H1 (cell line): ENCODE measurements around the gene RNF168. TPM values are rescaled to one million over a fixed set of nuclear protein-coding genes. Genes with fewer than 3 reads are reported as not detected.

ENCODE experiments used
- CHD2 ChIP-seq: IDR thresholded peaks from 2 replicates; pipeline ENCODE4 v1.6.1; 2012; ENCODE audit warnings: low read length, improper control_type of control experiment
- EP300 ChIP-seq, 2 experiments: IDR thresholded peaks; 1 replicate in 1 of 2; 2 replicates in 1 of 2; pipeline ENCODE4 v1.6.1; 2011 to 2012; ENCODE audit warnings: low read depth in 2 of 2, low read length in 2 of 2, mild to moderate bottlenecking in 2 of 2, borderline replicate concordance in 1 of 2, inconsistent platforms in 1 of 2, moderate library complexity in 1 of 2
- polyA plus RNA-seq, 7 experiments: library from polyadenylated mRNA; depleted of rRNA in 3 of 7; stranded (reverse) in 5 of 7; unstranded in 2 of 7; fragments of >200 nt in 5 of 7; fragments of 200-250 nt in 2 of 7; gene quantifications; 1 replicate in 5 of 7; 2 replicates in 1 of 7; 4 replicates in 1 of 7; pipeline versions ENCODE4 v1.2.1 to v1.2.3, GENCODE V29; 2011 to 2013; ENCODE audit warnings: missing spikeins in 2 of 7, mixed read lengths in 2 of 7
- total RNA-seq: library from RNA; stranded (reverse); fragmentation: NEBNext Ultra II Directional; extraction: Animal tissue kit (Norgen Biotek cat#: 25700); gene quantifications from 2 replicates; pipeline ENCODE4 v1.2.1, GENCODE V29; 2021
- TF ChIP-seq, protein P1 (sequence below): IDR thresholded peaks from 2 replicates; pipeline ENCODE4 v1.6.1; 2012; ENCODE audit warnings: low read length, inconsistent platforms
- TF ChIP-seq, protein P2 (sequence below): IDR thresholded peaks from 2 replicates; pipeline ENCODE4 v1.6.1; 2012; ENCODE audit warnings: inconsistent platforms
- TF ChIP-seq, protein P3 (sequence below): IDR thresholded peaks from 2 replicates; pipeline ENCODE4 v1.6.1; 2011; ENCODE audit warnings: low read length, improper control_type of control experiment

The RNF168 gene
- total and polyA plus RNA-seq, 2 of the 8 experiments (the other 6 are each of a cell fraction or from before 2014, with no cell fraction given): 6.3 to 63.5 TPM

DNA sequence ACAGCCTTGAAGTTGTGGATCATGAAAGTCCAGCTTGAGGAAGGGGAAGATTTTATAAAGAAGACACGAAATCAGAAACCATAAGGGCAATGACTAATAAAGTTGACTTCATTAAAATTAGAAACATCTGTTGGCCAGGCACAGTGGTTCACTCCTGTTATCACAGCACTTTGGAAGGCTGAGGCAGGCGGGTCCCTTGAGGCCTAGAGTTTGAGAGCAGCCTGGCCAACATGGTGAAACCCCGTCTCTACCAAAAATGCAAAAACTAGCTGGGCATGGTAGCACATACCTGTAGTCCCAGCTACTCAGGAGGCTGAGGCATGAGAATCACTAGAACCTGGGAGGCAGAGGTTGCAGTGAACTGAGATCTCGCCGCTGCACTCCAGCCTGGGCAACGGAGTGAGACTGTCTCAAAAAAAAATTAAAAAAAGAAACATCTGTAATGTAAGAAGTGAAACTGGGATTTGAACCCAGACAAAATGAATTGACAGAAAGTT is 63.5 kb downstream of the RNF168 start (continued):
- TF ChIP-seq, protein P1, sequence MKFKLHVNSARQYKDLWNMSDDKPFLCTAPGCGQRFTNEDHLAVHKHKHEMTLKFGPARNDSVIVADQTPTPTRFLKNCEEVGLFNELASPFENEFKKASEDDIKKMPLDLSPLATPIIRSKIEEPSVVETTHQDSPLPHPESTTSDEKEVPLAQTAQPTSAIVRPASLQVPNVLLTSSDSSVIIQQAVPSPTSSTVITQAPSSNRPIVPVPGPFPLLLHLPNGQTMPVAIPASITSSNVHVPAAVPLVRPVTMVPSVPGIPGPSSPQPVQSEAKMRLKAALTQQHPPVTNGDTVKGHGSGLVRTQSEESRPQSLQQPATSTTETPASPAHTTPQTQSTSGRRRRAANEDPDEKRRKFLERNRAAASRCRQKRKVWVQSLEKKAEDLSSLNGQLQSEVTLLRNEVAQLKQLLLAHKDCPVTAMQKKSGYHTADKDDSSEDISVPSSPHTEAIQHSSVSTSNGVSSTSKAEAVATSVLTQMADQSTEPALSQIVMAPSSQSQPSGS: no peak
- TF ChIP-seq, protein P2, sequence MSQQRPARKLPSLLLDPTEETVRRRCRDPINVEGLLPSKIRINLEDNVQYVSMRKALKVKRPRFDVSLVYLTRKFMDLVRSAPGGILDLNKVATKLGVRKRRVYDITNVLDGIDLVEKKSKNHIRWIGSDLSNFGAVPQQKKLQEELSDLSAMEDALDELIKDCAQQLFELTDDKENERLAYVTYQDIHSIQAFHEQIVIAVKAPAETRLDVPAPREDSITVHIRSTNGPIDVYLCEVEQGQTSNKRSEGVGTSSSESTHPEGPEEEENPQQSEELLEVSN: no peak
- TF ChIP-seq CHD2: no peak
- TF ChIP-seq EP300 (IDR thresholded peaks at IDR 0.05; ENCODE audit: borderline replicate concordance in 1 of 2, low read depth in 2 of 2, low read length in 2 of 2): no peak
- TF ChIP-seq, protein P3, sequence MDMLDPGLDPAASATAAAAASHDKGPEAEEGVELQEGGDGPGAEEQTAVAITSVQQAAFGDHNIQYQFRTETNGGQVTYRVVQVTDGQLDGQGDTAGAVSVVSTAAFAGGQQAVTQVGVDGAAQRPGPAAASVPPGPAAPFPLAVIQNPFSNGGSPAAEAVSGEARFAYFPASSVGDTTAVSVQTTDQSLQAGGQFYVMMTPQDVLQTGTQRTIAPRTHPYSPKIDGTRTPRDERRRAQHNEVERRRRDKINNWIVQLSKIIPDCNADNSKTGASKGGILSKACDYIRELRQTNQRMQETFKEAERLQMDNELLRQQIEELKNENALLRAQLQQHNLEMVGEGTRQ: no peak
